Esophagus mucosa (tissue), 1 donor: ENCODE measurements around the gene CRACR2B. TPM values are rescaled to one million over a fixed set of nuclear protein-coding genes. Genes with fewer than 3 reads are reported as not detected.

Experiments used
- ATAC-seq: fragments of 200-7000 bp; cut with Tn5 transposase; one replicate; pipeline ENCODE4 v1.9.1; 2020
- total RNA-seq: library from RNA; stranded (reverse); gene quantifications from one replicate; pipeline ENCODE4 v1.2.4, GENCODE V29; 2023
- donor health status: DM: yes; HTN: yes; CAD: no.

Gene CRACR2B
- total RNA-seq, 1 donor from 2014 or later, result 3.3 TPM

DNA sequence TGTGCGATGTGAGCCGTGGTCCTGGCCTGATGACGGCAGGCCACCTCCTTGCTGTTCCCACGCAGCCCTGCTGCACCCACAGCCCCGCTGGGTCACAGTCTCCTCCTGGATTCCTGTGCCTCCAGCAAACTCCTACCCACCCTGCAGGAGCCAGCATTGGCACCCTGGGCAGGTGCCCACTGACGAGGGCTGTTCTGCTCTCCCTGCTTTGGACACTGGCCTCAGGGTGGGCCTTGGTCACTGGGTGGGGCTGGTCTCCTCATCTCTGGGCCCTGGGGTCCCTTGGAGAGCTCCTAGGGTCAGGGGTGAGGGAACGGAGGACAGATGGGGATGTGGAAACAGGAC lies 27.6 kb downstream of the CRACR2B start:
- no peak for ATAC-seq

DNA sequence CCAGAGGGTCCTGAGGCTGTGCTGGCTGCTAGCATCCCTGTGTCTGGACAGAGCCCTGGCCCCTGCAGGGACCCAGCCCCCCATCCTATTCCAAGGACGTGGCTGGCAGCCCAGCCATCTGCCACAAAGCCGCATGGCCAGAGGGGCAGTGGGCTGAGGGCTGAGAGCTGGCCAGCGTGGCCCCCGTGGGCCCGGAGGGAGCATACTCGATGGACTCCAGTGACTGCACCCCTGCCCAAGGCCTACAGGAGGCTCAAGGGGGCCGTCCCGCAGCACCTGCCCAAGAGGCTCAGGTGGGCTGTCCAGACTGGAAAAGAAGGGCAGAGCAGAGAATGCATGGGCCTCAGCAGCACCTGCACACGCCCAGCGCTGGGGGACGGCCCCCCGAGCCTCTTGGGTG lies 28.1 kb downstream of the CRACR2B start:
- ATAC-seq, result no peak

DNA sequence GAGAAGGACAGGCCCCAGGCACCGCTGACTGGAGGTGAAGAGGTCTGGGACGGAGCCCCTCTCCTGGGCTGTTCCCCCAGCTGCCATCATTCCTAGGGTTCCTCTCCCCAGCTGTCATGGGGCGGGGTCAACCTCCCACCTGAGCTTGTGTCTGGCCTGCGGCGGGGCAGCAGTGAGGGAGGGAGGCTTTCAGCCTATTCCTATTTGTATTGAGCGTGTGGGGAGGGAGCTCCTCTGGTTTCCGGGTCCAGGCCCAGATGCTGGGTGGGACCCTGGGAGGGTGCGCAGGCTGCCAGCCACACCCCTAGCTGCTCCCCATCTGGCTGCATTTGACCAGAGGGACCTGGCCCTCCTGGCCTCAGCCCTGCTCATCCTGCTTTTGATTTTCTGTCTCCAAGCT lies 28.7 kb downstream of the CRACR2B start:
- no peak for ATAC-seq

DNA sequence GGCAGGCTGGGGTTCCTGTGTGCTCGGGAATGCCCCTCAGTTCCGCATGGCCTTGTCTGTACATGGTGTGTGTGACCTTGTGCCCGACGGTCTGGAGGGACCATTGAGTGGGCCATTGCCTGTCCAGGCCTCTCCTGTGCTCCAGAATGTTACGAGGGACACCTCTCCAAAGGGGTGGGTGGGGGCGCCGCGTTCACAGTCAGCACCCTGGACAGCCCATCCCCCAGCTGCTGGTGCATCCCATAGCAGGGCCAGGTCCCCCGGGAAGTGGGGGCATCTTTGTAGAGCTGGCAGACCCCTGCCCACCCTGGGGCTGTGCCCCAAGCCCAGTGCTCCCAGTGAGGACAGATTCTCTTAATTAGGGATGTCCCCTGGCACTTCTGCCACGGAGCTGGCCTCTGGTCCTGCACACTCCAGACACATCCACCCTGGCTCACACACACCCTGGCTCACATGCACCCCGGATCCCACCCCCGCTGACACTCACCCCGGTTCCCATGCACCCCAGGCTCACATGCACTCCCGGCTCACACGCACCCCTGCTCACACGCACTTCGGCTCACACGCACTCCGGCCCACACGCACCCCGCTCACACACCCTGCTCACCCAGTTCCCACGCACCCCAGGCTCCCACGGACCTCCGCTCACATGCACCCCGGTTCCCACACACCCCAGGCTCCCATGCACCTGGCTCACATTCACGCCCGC lies 30.5 kb downstream of the CRACR2B start:
- no peak for ATAC-seq

DNA sequence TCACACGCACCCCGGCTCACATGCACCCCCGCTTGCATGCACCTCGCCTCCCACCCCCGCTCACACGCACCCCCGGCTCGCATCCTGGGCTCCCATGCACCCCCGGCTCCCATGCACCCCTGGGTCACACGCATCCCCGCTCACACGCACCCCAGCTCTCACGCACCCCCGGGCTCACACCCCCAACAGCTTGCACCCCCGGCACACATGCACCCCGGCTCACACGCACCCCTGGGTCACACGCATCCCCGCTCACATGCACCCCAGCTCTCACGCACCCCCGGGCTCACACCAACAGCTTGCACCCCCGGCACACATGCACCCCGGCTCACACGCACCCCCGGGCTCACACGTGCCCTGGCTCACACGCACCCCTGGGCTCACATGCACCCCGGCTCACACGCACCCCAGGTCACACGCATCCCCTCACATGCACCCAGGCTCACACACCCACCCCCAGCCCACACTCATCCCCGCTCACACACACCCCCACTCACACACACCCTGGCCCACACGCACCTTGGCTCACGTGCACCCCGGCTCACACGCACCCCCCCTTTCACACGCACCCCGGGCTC lies 31.1 kb downstream of the CRACR2B start:
- ATAC-seq, result no peak

DNA sequence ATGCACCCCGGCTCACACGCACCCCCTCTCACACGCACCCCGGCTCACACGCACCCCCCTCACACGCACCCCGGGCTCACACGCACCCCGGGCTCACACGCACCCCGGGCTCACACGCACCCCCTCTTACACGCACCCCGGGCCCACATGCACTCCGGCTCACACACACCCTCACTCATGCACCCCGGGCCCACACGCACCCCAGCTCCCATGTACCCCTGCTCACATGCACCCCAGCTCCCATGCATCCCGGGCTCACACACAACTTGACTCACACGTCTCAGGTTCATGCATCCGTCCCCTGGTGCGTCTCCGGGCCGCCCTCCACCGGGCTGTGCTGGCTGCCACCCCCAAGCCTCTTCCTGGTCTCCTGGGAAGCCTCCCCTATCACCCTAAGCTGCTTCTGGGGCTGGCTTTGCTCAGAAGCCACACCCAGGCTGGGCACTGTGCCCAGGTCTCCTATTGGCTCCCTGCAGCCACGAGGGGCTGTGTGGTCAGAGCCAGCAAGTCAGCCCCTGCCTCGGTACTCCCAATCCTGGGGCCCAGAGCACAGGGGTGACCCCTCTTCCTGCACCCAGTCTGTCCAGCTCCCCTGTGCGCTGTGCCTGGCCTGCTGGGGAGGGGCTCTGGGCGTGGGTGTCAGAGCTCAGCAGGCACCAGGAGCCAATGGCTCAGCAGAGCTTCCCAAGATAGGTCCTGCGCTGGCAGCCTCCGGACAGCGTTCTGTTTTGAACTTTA lies 31.8 kb downstream of the CRACR2B start:
- peak; percentile 70 for ATAC-seq

DNA sequence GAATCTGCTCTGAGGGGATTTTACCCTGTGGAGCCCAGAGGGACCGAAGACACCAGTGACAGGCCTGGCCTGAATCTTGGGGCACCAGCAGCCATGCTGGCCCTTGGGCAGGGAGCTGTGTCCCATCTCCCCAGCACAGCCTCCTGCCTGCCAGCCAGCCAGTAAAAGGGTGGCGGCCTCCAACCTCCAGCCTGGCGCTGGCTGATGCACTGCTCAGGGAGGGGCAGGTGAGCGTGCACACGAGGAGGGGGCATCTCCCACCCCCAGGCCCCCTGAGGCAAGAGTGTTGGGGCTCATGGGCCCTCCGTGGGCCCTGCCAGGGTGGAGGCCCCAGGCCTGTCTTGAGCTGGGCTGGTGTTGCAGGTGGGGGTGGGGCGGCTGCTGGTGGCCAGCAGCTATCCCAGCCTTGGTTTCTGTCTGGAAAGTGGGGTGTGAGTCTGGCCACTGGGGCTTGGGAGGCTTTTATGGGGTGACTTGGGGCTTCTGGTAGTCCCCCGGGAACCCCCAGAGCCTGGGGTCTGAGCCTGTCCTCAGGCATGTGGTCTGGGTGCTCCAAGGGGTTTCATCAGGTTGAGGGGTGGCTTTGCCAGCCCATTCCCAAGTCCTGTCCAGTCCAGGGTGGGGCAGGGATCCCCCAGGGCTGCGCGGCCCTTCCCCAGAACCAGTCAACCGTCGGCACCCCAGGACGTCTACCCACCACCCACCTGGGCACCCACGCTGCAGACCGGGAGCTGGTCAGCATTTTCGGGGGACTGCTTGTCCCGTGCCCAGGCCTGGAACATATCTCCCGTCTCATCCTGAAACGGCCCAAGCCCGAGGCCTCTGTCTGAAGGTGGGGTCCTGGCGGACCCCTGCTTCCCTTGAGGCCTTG lies 32.8 kb downstream of the CRACR2B start:
- no peak for ATAC-seq

DNA sequence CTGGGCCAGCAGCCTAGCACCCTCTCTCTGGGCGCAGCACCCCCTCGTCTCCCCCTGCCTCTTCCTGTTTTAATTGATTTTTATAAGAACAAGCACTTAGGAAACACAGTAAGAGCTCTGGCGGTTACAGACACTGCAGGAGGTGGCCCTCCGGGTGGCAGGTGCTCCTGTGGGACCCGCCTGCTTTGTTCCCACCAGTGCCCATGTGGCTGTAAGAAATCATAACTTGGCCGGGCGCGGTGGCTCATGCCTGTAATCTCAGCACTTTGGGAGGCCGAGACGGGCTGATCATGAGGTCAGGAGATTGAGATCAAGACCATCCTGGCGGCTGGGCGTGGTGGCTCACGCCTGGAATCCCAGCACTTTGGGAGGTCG lies 33.4 kb downstream of the CRACR2B start:
- no peak for ATAC-seq

DNA sequence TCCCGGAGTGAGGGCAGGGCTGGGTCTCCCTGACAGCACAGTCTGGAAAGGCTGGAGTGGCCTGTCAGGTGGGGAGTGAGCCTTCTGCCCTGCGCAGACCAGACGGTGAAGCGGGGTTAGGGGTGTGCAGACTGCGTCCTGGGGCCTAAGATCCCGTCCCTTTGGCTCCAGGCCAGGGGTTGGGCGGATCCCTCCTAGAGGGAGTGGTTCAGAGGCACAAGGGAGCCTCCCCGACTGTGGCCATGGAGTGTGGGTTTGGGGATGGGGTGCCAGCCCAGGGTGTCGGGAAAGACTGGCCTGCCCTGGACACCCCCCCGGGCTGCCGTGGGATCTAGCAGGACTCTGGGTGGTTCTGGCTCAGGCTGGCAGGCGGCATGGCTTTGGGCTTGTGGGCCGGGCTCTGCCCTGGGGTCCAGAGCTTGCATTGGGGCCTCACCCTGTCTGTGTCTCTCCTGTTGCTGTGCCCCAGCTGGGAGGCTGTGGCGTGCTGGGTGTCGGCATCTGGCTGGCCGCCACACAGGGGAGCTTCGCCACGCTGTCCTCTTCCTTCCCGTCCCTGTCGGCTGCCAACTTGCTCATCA lies 34.5 kb downstream of the CRACR2B start:
- ATAC-seq, result no peak

DNA sequence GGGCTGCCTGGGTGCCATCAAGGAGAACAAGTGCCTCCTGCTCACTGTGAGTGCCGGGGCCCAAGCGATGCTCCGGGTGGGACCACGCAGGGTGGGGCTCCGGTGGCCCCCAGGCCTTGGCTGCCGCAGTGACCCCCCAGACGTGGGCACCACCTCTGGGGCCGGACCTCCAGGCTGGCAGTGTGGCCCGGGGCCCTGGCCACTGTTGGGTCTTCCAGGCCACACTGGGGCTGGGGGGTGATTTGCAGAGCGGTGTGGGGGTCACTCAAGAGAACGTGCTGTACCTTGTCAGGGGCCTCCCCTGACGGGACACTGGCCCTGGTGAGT lies 34.9 kb downstream of the CRACR2B start:
- no peak for ATAC-seq

DNA sequence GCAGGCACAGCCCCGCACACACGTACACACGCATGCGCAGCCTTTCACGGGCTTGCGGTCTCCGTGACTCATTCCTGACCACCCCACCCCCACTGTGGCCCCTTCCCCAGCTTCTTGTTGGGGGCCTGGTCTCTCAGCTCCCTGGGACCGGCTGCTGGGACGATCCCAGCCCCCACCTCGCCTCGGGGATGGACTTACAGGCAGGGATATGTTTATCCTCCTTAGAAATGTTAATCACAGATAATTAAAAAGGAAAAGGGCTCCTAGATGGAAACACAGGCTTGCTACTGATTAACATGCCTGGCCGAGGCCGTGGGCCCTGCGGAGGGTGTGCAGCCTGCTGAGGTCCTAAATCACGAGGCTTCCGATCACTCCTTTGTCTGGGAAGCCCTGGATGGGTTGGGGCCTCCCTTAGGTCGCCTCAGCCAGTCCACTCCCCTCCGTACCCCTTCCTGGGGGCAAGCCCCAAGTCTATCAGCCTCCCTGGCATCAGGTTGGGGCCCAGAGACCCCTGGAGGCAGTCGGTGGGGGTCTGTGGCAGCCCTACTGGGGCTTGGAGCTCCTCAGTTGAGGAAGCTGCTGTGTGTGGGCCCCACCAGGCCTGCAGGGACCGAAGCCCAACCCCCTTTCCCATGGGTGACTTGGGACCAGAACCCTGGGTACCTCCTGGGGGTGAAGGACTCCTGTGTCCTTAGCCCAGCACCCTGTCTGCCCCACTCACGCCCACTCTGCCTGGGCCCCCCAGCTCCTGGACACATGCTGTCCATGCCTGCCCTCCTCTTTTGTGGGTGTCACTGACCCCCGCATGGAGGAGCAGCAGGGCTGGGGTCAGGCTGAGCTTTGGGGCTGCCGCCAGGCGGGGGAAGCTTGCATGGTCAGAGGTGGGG lies 35.5 kb downstream of the CRACR2B start:
- no peak for ATAC-seq

DNA sequence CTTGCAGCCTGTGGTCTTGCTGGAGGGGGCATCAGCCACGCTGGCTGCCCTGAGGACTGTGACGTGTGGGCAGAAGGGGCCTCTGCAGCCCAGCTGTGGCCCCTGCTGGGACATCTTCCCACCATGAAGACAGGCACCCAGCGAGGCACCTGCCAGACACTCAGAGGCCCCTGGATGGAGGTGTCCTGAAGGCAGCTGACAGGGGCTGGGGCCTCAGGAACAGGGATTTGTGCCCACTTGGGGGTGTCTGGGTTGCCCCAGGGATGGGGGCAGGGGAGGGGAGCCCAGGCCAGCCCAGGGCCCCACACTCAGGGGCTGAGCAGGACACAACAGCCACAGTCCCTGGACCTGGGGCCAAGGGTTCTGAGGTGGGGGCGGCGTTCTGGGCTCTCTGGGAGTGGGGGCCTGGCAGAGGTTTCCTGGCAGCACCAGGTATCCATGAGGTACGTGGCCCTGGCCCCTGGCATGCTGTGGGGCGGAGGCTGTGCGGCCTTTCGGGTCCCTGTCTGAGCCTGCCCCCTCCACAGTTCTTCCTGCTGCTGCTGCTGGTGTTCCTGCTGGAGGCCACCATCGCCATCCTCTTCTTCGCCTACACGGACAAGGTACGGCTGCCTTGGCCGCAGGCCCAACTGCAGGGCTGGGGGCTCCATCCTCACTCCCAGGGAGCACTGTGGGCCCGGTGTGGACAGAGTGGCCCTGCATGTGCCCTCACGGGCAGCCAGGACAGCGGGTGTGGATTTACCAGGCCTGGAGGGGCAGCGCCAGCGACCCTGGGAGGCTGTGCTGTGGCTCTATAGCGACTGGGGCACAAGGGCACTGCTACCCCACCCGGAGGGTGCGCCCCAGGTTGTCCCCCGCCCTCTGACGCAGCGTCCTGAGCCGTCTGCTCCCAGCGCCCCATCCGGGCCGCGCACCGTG lies 36.5 kb downstream of the CRACR2B start:
- no peak for ATAC-seq

DNA sequence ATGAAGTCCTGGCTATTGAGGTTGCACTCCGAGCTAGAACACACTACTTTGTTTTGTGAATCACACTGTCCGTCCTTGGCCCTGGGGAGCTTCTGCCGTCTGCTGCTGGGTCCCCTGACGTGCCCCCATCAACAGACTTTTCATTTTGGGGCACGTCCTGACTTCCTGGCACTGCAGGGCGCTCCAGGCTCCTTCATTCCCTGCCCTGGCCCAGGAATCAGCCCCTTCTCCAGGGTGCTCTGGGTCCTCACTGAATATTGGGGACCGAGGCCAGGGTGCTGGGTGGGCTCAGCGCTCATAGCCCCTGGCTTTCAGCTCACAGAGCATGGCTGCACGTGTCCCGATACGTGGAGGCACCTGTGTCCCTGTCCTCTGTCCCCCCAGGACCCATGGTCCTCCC lies 37.2 kb downstream of the CRACR2B start:
- no peak for ATAC-seq

DNA sequence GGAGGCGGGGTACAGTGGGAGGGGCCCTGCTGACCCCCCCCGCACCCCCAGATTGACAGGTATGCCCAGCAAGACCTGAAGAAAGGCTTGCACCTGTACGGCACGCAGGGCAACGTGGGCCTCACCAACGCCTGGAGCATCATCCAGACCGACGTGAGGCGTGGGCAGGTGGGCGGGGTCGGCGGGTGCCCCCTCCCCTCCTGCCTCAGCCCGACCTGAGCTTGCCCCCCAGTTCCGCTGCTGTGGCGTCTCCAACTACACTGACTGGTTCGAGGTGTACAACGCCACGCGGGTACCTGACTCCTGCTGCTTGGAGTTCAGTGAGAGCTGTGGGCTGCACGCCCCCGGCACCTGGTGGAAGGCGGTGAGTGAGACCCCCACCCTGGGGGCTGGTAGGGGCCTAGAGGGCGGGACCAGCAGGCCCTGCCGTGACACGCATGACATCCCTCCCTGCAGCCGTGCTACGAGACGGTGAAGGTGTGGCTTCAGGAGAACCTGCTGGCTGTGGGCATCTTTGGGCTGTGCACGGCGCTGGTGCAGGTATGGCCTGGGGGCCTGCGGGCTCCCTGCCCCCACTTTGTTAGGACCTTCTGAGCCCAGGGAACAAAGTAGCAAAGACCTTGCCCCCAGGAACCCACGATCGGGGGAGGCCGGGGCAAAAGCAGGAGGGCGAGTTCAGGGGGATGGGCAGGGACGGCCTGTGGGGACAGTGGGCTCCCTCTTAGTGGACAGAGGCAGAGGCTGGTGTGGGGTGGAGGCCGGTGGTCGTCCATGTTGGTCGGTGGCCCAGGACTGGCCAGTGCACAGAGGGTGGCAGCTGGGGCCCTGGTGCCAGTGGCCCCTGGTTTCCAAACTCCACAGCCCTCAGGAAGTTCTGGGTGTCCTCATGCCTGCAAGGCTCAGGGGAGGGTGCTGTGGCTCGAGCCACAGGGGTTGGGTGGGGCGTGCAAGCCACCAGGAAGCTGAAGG lies 38.0 kb downstream of the CRACR2B start:
- ATAC-seq, result no peak

DNA sequence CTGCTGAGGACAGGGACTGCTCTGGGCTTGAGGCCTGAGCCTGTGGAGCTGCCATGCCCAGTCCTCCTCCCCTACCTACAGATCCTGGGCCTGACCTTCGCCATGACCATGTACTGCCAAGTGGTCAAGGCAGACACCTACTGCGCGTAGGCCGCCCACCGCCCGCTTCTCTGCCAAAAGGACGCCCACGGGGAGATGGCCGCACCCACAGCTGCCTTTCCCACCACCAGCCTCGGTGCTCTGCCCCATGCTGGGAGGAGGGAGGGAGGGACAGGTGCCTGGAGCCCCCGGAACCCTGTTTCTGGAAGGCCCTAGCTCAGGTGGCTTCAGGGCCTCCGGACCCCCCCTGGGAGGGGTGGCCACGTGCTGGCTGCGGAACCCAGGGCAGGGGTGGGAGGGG lies 38.8 kb downstream of the CRACR2B start:
- ATAC-seq, result no peak

DNA sequence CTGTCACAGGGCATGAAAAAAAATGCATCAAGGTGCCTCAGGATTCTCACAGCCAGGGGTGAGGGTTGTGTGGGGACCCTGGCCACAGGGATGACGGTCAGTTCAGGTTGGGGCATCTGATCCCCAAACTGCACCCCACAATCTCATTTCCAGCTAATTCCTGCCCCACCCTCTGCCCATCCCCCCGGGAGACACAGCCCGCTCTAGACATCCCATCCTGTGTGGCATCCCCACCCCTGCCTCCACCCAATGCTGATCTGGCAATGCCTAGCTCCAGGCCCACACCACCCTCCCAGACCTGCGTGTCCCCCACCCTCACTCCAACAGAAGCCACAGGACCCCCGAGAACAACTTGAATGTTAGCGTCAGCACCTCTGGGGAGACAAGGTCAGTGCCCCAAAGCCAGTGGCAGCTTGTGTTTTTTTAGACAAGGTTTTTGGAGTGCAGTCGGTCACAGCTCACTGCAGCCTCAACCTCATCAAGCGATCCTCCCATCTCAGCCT lies 40.2 kb downstream of the CRACR2B start:
- no peak for ATAC-seq

DNA sequence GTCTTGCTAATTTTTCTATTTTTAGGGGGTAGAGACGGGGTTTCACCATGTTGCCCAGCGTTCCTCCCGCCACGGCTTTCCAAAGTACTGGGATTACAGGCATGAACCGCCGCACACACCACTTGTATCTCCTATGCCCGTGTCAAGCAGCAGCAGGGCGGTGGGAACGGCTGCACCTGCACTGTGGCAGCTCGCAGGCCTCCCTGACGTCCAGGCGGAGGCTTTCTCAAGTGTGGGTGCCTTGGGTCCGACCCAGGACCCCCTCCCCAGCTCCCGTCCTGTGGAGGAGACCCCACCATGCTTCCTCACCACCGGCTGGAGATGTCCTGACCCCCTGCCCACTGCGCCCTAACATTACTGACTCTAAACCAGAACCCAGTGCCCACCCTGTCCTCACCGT lies 40.7 kb downstream of the CRACR2B start:
- no peak for ATAC-seq

DNA sequence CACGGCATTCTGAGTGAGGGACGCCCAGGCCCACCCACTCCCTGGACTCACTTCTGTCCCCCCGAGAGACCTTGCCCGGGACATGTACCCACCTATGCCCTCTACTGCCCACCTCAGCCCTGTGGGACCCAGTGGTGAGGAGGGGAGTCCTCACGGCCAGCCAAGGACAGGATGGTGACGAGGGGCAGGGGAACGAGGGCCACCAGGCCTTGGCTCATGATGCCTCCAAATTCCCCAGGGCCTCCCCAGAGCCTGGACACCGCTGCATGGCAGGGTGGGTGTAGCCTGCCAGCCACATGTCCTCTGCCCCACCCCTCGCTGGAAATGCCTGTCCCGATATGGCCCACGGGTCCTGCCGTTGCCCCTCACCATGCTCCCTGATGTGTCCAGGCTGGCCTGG lies 41.1 kb downstream of the CRACR2B start:
- no peak for ATAC-seq

DNA sequence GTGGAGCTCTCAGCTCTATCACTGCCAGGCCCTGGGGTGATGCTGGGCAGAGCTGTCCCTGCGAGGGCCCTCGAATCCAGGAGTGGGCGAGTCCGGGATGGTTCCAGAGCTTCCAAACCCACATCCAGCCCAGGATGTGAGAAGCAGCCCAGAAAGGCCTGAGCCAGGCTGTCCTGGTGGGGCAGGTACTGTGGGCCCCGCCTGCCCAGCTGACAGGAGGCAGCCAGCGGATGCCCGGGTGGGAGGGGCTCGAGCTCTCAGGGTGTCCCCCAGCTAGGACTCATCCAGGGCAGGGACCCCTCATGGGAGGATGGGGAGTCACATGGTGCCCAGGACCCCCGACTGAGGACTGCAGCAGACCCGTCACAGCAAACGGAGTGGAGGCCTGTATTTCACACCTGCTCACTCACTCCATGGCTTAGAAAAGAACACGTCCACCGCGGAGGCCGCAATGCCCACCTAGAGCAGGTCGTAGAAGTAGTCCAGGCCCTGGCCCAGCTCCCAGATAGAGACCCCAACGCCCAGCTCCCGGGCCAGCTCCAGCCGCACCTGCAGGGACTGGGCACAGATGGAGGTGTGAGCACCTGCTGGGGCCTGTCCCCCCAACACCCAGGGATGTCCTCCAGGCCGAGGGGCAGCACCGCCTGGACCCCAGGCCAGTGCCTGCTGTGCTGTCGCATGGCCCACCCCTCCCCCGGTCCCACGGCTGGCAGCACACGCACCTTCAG lies 41.8 kb downstream of the CRACR2B start:
- no peak for ATAC-seq
